IPS-11a (cell line): ENCODE measurements around the gene LAMC1.
A peak's percentile ranks its signal among the peaks of the same experiment; 100 is the strongest.

Source experiments
- H3K4me3 ChIP-seq: one replicate; pipeline ENCODE4 v1.5.1; 2013; ENCODE audit warnings: low read depth, low read length, control low read depth

LAMC1 gene

GRCh38 chr1:183019860-183020259 is 3.4 kb upstream of the LAMC1 start:
- no peak overlapping the region for H3K4me3 ChIP-seq

GRCh38 chr1:183021405-183022201 is 1.6 kb upstream of the LAMC1 start:
- peak overlapping the region; percentile 77 for H3K4me3 ChIP-seq

DNA sequence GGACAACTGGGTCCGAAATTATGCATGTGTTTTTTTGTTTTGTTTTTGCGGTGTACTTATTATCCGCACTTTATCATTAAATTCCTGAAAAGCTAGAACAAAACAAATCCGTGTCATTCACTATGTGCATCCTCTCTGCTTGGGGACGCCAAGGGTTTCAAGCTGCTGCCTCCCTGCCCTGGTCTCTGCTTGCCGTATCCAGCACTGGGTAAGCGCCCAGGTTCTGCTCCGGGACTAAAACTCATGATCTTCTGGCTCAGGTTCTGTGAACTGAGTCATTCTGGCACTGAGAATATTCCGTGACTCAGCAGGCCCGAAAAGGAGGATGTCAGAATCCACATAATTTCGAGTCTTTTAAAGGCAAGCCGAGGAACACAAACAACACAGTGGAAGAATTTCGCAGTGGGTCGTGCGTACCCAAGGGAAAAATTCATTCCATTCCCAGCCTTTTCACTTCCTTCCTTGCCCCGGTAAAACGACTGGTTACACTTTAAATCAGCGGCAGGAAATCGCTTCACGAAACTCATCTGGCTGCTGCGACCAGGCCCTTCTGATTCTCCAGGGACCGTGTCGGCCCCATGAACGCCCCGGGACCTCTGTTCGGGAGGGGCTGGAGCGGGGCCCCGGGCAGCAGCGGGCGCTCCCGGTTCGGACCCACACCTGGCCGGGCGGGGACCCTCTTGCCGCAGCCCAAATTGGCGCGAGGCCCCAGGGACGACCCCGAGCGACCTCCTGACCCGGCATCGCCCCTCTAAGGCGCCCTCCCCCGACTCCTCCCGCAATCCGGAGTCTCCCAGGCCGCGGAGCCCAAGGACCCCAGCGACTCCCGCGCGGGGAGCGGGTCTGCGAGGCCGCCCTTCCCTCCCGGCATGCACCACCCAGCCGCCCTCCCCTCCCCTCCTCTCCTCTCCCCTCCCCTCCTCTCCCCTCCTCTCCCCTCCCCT is 746 bp upstream of the LAMC1 start:
- peak overlapping the region; percentile 77 for H3K4me3 ChIP-seq

GRCh38 chr1:183023601-183024316 is 539 bp downstream of the LAMC1 start:
- H3K4me3 ChIP-seq = peak overlapping the region; percentile 84

GRCh38 chr1:183024317-183025009 is 1.2 kb downstream of the LAMC1 start:
- H3K4me3 ChIP-seq = peak overlapping the region; percentile 84

DNA sequence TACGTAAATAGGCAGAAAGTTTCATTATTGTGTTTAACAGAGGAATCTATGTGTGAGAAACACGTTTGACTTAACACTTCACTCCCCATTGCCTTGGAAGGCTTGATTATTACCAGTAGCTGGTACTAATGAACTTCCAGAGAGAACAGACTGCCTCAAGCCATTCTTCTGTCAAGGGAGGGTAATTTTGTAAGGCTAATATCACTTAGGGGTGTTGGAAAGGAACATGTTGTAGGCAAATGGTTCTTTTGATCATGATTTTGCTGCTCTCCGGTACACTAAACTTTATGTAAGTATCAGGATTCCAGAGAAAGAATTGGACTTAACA is 1.8 kb downstream of the LAMC1 start:
- peak overlapping the region; percentile 84 for H3K4me3 ChIP-seq

GRCh38 chr1:183025782-183026774 is 2.9 kb downstream of the LAMC1 start:
- H3K4me3 ChIP-seq = no peak overlapping the region

DNA sequence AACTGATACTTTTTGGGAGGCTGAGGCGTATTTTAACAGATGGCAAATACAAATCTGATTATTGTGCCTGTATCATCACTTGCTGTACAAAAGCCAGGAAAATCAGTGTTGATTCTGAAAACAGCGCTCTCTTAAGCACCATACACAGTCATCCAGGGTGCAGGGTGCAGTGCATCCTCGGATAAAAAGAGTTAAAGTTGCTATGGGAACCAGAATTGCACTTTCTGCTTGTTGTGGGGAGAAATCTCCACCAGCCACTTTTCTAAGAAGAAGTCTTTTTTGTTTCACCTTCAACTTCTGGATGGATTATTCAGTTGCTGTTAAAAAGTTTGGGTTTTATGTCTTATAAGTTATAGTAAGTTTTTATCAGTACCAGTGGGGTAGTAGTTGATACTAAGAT is 3.8 kb downstream of the LAMC1 start:
- H3K4me3 ChIP-seq = no peak overlapping the region

DNA sequence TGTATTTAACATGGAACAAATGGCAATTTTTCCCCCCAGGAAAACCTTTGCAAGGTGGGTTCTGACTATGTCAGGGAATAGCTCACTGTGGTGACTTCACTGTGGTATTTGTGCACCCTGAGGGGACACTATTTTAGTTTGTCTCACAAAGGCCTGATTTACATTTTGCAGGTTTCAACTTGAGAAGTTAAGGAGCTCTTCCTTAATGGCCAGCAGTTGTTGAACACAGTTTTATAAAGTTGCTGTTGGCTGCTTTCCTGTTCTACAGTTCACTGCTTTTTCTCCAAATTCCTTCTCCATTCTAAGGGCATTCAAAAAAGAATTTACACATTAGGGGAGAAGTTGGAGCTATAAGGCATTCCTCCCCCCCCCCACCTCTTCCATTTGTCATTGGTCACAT is 4.6 kb downstream of the LAMC1 start:
- no peak overlapping the region for H3K4me3 ChIP-seq

GRCh38 chr1:183029591-183030000 is 6.4 kb downstream of the LAMC1 start:
- no peak overlapping the region for H3K4me3 ChIP-seq

DNA sequence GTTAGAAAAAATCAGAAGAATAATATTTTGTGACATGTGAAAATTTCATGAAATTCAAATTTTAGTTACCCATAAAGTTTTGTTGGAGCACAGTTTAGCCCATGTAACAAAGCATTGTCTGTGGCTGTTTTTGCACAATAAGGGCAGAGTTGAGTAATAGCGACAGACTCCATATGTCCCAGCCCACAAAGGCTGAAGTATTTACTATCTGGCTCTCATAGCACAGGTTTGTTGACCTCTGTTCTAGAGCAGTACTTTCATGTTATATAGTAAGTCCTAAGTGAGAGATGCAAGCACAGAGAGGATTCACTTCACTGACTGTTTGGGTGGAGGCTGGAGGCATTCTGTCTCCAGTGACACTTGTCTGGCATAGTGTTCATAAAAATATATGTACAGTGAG is 6.8 kb downstream of the LAMC1 start:
- H3K4me3 ChIP-seq = no peak overlapping the region

DNA sequence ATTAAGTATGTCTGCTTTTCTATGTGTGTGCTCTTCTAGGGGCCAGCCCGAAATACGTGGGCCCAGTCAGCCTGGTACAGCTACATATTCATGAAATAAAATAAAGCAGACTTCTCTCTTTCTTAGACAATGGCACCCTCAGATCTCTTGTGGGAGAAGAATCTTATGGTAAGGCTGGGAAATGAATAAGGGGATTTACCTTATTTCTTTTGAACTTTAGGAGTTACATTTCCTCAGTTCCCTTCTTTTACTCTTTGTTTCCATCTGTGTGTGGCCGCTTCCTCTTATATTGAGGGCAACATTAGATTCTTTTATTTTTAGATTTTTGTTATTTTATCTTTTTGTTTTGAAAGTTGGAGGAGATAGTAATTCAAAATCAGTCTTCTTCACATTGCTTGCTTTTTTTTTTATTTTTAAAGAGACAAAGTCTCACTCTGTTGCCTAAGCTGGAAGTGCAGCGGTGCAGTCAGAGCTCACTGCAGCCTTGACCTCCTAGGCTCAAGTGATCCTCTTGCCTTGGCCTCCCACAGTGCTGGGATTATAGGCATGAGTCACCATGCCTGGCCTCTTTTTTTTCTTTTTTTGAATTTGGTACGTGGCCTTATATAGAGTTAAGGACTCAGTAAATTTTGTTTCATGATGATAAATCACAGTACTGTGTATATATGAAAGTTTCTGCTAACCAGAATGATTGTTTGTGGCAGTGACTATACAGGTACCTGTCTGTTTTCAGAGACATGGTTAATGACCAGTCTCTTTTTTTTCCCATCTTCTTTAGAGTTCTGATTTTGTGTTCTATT is 9.1 kb downstream of the LAMC1 start:
- H3K4me3 ChIP-seq = no peak overlapping the region

- no peak overlapping the region for H3K4me3 ChIP-seq
These were observed 10.0 kb downstream of the LAMC1 start for GRCh38 chr1:183033205-183033604.

- H3K4me3 ChIP-seq = no peak overlapping the region
These were observed 11.5 kb downstream of the LAMC1 start for GRCh38 chr1:183034682-183035081.

GRCh38 chr1:183038333-183038866 is 15.2 kb downstream of the LAMC1 start:
- H3K4me3 ChIP-seq = no peak overlapping the region

GRCh38 chr1:183038913-183039312 is 15.7 kb downstream of the LAMC1 start:
- H3K4me3 ChIP-seq = no peak overlapping the region

GRCh38 chr1:183039330-183039729 is 16.1 kb downstream of the LAMC1 start:
- no peak overlapping the region for H3K4me3 ChIP-seq

GRCh38 chr1:183039985-183040447 is 16.8 kb downstream of the LAMC1 start:
- H3K4me3 ChIP-seq = no peak overlapping the region
